ENCODE data around the gene WDR17.

WDR17 gene

DNA sequence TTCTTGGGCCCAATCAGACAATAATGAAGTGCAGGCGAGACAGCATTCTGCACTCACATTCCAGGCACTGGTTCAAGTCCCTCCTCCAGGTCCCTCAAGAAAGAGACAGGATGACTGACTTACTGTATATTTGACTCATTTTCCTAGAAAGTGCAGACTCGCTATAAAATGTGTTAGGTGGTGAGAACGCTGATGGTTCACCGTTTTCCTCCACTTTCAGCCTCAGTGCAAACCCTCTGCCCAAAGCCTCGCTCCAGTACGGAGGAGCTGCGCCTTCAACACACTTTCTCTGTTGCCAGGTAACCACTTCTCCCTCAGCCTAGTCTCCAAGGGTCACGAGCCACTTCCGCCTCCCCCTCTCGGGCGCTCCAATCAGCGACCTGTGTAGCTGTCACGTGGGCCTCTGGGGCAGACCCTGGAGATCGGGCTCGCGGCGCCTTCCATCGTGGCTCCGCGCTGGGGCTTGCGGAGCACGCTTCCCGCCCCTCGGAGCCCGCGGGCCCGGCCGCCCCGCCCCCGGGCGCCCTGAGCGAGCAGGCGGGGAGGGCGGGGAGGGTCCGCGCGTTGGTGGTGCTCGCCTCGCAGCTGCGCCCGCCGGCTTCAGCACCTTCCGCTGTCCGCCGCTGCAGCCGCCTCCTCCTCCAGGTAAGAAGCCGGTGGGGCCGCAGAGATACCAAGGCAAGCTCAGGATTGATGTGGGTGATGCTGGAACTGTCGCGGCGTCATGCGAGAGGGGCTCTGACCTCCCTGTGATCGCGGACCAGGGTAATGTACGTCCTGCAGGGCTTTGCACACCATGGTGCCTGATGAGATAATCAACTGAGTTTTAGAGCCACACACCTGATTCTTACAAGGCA, at the start of gene WDR17:
Gene WDR17 (plus strand): TSS at position 407 of the 857 bp plus-strand sequence. CDS start 45,740 bp downstream, outside the sequence.
- peak; percentile 60 to 66 for DNase-seq (ENCODE audit: low read depth in 2 of 2)

DNA sequence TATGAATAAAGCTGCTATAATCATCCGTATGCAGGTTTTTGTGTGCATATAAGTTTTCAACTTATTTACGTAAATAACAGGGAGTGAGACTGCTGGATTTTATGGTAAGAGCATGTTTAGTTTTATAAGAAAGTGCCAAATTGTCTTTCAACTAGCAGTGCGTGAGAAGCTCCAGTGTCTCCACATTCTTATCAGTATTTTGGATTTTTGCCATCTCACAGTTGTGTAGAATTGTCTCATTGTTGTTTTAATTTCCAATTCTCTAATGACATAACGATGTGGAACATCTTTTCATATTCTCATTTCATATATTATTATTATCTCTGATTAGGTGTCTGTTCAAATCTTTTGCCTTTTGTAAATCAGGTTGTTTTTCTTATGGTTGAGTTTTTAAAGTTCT, 49.0 kb upstream of the WDR17 start:
- no peak for DNase-seq (ENCODE audit: low read depth in 2 of 2)

DNA sequence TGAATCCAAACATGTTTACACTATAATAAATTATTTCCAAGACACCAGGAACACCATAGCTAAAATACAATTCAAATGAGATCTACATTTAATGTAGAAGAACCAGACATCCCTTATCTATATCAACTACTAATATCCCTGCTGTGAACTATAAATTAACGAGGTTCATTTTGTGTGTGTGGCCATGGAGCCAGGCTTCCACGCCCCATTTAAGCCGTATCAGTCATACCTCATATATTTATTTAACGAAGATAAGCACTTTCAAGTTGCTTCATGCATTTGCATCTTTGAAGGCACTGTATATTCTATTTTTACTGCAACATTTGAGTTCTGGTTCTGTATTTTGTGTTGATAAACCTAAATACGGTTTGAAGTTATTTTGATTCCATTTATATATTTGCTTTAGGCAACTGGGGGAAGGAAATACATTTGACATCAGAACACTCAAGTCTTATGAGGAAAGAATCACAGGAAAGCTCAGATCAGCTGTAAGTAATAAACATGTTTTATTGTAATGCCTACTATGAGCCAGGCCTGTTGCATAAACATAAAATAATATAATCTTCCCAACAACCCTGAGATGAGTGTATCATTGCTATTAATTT, 45.1 kb upstream of the WDR17 start:
- no peak for DNase-seq (ENCODE audit: low read depth in 2 of 2)

GRCh38 chr4:176030391-176030790, 35.2 kb upstream of the WDR17 start:
- no peak for DNase-seq (ENCODE audit: low read depth in 2 of 2)

DNA sequence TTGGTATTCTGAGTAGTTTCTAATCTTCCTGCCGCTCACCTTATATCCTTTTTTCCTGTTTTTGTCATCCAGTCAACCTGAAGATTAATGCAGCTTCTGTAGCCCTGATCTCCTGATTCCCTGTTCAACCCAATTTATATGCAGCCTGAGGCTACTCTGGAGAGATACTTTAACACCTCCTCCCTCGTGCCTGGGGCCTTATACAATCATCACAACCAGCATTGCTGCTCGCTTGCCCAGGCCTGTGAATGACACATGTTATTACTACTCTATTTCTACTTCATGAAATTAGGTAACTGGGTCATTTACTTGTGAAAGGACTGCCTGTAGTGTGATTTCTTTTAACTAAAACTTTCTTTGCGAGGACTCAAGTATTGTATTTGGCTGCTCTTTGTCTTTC, 33.7 kb upstream of the WDR17 start:
- DNase-seq (ENCODE audit: low read depth in 2 of 2): no peak

- DNase-seq (ENCODE audit: low read depth in 2 of 2): no peak
Measured at GRCh38 chr4:176032454-176032853, 33.2 kb upstream of the WDR17 start.

- no peak for DNase-seq (ENCODE audit: low read depth in 2 of 2)
Measured at GRCh38 chr4:176034499-176034898, 31.1 kb upstream of the WDR17 start.

DNA sequence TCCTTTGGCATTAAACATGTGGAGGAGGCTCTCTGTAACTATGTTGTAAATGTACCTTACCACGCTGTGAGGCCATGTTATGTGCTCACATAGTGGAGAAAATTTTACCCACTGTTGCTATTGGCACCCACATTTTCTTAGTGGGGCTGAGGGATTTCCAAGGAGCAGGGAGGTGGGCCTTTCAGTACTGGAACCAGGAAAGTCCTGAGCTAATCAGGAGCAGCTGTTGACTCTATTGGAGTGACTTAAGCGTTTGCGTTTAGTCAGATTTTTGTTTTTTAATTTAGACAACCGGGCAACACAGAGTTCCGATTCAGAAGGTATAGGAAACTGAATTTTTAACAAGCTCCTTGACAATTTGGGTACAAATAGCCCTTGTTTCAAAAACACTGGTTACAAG, 30.7 kb upstream of the WDR17 start:
- no peak for DNase-seq (ENCODE audit: low read depth in 2 of 2)

- DNase-seq (ENCODE audit: low read depth in 2 of 2): no peak
Measured at GRCh38 chr4:176036585-176037205, 28.9 kb upstream of the WDR17 start.

DNA sequence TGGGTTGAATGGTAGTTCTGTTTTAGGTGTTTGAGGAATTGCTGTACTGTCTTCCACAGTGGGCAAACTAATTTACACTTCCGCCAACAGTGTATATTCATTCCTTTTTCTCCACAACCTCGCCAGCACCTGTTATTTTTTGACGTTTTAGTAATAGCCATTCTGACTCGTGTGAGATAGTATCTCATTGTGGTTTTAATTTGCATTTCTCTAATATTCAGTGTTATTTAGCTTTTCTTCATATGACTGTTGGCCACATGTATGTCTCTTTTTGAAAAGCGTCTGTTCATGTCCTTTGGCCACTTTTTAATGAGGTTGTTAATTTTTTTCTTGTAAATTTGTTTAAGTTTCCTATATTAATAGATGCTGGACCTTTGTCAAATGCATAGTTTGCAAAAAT, 26.9 kb upstream of the WDR17 start:
- no peak for DNase-seq (ENCODE audit: low read depth in 2 of 2)

- no peak for DNase-seq (ENCODE audit: low read depth in 2 of 2)
Measured at GRCh38 chr4:176042195-176042594, 23.4 kb upstream of the WDR17 start.

DNA sequence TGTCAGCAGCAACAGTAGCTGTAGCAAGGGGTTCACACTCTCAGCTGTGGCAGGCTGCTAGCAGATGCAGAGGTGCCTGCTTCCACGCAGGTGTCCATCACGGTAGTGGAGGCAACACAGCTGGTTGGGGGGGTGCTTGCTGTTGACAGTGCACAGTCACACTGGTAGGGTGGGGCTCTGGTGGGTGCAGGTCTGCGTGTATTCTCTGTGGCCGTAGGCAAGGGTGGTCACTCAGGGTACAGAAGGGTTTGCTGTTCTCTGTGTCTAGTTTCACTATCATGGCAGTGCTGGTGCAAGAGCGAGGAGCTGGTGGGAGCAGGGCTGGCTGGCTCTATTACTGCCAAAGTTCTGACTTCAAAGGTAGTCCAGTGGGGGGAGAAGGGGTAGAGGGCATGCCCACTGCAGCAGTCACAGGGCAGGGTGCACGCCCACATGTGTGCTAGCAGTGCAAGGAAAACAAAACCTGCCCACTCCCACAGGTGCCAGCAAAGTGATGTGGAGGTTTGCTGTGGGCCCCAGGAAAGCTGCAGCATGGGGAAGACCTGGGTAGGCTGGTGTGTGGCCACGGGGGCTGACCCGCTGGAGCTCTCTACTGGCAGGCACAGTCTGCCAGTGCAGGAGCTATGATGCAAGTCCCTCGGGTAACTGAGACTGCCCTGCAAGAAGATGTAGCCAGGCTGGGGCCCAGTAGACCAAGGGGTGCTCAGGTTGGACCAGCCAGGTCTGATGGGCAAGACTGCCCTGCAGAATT, 21.6 kb upstream of the WDR17 start:
- DNase-seq (ENCODE audit: low read depth in 2 of 2): no peak

DNA sequence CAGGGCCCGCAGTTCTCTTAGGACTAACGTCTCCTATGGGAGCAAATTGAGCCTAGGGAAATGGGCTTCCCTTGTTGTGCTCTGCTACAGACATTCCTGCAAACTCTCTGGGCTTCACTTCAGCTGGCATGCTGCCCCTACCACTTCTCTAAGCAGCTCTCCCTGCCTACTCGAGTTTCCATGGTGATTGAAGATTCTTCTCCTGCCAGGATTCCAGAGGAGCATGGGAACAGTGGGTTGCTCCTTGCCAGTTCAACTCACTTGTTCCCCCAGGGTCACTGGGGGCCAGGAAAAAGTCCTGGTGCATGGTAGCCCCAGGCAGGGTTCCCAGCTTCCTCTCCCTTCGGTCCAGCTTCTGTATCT, 21.1 kb upstream of the WDR17 start:
- no peak for DNase-seq (ENCODE audit: low read depth in 2 of 2)

DNA sequence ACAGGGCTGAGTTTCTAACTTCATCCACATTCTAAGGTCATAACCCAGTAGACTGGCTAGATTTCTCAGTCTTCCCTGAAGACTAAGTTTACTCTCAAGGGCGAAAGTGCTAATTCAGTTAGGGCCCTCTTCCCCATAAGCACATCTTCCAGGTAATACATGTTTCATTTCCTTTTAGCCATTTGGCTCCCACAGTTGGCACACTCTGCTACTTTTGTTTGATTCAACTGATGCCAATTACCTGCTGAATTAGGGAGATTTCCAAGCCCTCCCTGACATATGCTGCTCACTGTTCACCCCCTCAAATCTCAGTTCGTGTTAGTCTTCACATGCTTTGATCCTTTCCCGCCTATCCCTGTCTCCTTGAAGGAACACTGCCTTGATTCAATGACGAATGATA, 17.0 kb upstream of the WDR17 start:
- DNase-seq (ENCODE audit: low read depth in 2 of 2): no peak

- DNase-seq (ENCODE audit: low read depth in 2 of 2): no peak
Measured at GRCh38 chr4:176052744-176053143, 12.9 kb upstream of the WDR17 start.

DNA sequence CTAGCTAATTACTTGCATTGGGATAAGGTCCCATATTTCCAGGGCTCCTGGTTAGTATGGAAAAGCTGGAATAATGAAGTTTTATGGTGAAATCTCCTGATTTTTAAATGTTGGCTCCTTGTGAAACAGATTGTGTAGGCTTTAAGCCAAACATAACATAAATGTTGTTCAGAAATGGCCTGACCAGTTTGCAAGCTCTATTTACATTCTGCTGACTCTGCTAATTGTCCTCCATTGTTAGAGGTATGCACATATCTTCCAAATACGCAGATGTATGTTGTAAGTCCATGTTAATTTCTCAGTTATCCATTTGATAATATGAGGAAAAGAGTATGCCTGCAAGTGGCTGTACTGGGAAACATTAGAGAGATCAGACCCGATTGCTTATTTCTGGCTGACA, 11.9 kb upstream of the WDR17 start:
- DNase-seq (ENCODE audit: low read depth in 2 of 2): no peak

DNA sequence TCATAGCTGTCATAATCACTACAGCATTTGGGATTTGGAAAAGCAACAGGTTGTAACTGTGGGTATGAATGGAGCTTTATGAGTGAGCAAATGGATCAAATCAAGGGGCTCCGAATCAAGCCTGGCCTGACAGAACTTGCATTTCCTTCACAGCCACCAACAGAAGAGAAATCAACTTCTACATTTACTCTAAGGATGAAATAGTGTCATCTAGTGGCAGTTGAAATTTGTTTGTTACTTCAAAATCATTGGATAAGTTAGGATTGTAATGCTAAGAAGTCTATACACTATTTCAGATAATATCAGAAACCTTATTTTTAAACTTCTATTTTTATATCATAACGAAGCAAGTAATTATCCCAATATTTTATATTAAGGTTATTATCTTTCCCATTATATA, 10.7 kb upstream of the WDR17 start:
- no peak for DNase-seq (ENCODE audit: low read depth in 2 of 2)

GRCh38 chr4:176063718-176064117, 1.9 kb upstream of the WDR17 start:
- no peak for DNase-seq (ENCODE audit: low read depth in 2 of 2)

DNA sequence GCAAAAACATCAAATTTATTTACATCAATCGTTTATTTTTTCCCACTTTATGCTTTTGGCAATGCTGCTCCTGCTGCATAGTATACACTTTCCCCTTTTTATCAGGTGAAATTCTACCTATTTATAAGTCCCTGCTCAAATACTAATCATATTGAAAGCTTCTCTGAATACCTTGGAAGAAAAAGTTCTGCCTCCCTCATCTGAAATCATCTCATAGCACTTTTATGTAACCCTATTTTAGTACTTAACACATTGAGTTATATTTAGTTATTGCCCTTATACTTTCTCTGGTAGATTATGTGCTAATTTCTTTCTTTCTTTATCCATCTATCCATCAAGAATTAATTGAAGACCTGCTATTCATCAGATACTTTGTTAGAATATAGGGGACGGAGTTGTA, 1.1 kb upstream of the WDR17 start:
- DNase-seq (ENCODE audit: low read depth in 2 of 2): no peak

DNA sequence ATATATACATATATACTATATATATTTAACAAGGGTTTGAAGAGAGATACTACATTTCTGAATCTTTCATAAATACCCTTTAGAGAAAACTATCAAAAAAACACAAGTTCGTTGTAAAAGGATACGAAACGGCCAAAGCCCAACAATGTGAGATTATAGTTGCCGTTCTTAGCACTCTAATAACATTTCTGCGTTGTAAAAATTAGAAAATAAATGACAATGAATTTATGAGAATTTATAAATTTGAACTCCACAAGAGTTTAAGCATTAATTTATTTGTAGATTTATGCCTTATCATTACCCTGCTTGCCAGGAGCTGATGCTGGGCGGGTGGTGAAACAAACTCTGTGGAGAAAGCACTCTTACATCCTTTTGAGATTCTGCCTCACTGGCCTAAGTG, 1.1 kb downstream of the WDR17 start:
- DNase-seq (ENCODE audit: low read depth in 2 of 2): no peak

GRCh38 chr4:176077561-176077960, 11.9 kb downstream of the WDR17 start:
- no peak for DNase-seq (ENCODE audit: low read depth in 2 of 2)

GRCh38 chr4:176084769-176085168, 19.1 kb downstream of the WDR17 start:
- no peak for DNase-seq (ENCODE audit: low read depth in 2 of 2)

Measured in stimulated activated CD8-positive, alpha-beta memory T cell treated with anti-CD3 and anti-CD28 coated beads, Interleukin-7, amount 100 ng/mL, for 4 hours (primary cell).